SKM-1 (cell line): Measurements from ENCODE around the gene OSBPL10.
"Not testable (repeated sequence)": the region's sequence is repeated elsewhere in the genome, so short reads cannot be mapped to it uniquely, and the experiment has no call there.

Experiments used
- DNase-seq: peaks from one replicate; lab custom pipeline; 2025; ENCODE audit not compliant: unreplicated experiment; lab: John Stamatoyannopoulos, UW

OSBPL10 gene

DNA sequence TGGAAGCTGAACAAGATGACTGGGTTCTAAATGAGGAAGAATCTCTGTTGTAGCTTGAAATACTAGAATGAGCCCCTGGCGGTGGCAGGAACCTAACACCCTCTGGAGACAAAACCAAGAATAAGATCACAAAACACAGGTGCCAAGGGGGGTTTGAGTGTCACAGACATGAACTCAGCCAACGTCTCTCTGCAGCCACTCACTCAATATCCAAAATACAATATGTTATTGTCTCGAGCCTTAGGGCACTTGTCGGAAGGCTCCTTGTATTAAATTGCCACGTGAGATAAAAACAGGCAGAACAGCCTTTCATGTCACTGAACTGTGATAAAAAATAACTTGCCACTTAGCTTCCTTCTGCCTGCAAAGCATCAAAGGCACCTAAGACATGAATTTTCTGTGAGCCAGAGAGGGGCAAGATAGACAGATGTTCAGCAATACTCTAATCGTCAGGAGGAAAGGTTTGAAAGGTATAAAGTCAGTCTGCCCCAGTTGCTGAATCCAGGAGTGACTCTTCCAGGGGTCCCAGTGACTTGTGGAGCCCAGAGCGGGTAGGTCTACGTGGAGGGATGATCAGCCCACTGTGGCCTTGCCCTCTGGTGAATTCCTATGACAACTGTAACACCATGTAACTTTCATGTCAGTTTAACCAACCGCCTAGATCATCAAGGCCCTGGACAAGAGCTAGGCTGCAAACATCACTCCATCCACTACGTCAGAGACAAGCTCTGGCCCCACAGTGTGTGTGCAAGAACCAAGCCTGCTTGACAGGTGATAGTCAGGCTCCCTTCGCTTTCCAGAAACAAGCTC is 165.2 kb downstream of the OSBPL10 start:
- DNase-seq: no peak

DNA sequence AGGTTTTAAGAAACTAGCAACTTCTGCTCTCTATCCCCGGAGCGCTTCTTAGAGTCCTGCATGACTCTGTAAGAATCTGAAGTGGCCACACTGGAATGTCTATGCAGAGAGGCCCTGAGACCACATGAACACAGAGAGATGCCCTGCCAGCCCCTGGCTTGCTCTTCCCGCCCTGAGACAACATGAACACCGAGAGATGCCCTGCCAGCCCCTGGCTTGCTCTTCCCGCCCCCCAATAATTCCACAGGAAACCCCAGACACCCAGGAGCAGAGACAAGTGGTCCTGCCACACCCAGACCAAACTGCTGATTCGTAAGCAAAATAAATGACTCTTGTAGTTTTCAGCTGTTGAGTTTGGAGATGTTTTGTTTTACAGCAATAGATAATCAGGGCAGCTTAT is 166.1 kb downstream of the OSBPL10 start:
- DNase-seq: no peak

DNA sequence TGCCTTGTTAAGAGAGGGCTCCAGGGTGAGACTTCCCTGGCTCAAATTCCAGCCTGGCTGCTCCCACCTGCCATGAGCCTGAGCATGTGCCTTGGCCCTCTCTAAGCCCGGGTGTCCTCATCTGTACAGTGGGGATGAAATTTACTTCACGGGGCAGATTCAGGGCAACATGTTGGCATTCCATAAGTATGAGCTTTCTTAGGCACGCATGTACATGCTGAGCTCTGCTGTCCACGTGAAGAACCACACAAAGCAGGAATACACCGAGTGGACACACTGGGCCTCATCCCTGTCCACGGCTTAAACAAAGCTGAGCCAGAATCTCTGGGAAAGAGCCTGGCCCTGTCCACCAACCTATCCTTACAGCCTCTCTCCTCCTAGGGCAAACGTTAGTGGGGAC is 167.4 kb downstream of the OSBPL10 start:
- no peak for DNase-seq

DNA sequence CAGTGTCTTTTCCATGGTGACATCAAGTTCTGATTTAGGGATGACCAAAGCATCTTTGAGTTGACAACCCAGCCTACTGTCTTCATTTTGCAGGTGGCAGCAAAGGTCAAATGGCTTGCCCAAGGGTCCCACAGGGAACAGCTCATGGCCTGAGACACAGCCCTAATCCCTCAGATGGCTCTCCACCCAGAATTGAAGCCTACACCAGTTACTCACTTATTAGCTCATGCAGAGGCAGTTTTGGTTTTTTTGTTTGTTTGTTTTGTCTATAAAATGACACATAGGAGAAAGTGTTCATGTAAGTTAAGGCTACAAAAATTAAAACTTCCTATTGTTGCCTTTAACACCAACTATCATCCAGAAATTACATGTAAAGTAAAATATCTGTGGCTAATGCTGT is 167.9 kb downstream of the OSBPL10 start:
- DNase-seq: no peak

DNA sequence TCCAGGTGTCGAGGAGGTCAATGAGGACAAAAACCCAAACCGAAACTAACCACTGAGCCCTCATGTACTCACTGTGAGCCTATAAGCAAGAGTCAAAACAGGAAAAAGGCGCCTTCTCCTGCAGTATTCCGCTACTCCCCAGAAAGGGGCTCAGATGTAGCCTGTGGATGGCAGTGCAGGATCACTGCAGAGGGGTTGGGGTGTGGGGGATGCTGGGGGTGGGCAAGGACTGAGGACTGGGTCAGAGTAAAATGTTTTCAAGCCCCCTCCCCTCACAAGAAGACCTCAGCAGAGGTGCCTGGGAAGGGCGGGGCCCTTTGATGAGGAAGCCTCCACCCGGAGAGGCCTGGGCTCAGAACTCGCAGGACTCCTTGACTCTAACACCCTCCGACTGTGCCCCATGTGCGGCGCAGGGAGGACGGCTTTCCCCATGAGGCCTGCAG is 170.1 kb downstream of the OSBPL10 start:
- DNase-seq: no peak

DNA sequence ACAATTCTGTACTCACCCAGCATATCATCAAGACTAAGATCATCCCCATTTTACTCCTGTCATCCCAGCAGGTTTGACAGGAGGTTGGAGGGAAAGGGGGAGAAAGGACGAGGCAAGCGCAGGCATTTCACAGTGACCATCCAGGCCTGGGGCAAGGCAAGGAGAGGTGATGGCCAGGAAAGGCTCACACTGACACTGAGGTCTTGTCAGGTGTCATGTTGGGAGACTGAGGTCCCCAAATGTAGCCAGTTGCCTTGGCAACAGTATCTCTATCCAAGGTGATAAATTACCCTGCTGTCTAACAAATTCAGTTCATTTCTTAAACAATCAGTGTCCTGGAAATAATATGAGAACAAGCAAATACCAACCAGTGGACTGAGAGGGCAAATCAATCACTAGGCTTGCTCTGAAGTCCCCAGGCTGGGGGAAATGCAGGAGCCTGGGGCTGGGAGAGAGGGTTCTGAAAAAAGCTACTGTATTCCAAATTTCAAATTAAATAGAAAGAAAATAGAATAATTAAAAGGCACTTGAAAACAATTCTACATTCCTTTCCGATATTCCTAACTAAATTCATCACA is 172.8 kb downstream of the OSBPL10 start:
- DNase-seq: no peak

DNA sequence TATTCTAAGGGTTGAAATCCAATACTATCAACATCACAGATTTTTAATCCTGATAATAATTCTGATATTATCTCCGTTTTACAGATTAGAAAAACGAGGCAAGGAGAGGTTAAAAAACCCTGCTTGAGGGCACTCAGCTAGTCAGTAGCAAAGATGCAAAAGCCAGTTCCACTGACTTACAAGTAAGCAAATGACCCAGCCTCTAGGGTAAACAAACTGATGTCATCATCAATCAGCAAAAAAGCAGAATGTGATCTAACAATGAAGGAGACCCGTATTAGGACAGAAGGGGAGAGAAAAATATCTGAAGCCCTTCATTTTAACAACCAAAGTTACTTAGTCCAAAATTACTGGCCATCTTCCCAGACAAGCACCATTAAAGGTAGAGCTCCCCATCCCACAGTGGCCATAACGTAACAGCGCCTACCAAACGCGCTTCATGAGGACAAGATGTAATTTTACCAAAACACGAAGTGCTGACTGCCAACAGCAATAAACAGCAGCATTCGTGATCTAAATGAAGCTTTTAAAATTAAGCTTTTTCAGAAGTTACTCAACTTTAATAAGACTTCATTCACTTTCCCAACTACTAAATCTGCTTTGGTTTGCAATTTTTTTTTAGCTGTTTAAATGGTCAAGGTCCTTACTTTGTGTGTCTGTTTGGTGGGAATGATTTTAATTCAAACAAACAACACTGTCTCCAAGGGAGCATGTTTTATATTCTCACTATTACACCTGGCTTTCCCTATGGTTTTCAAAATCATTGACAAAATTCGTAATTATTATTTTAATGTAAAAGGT is 176.6 kb downstream of the OSBPL10 start:
- no peak for DNase-seq

DNA sequence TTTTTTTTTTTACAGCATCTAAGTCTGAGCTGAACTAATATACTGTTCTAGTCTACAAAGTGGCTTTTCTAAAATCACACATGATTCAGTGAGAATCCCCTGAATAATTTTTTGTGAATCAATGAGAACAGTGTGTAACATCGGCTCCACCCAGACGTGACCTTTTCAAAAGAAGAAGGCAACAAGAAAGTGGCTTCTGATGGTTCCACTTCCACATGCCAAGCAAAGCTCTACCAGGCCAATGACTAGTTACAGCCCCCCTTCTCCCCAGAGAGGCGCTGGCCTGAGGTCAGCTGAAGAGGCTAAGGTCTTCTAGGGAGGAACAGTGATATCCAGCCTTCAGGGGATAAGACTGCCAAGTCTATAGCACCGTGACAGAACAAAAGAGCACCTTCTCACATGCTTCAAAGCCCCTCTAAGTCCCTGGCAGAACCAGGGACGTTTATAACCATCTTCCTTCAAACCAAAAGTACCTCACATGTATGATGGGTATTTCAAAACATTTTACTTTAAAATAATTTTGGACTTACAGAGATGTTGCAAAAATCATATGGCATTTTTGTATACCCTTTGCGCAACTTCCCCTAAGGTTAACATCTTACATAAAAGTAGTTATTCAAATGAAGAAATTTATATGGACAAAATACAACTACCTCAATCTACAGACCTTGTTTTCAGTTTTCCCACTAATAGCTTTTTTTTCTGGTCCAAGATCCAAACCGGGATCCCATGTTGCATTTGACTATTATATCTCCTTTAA is 177.9 kb downstream of the OSBPL10 start:
- no peak for DNase-seq

DNA sequence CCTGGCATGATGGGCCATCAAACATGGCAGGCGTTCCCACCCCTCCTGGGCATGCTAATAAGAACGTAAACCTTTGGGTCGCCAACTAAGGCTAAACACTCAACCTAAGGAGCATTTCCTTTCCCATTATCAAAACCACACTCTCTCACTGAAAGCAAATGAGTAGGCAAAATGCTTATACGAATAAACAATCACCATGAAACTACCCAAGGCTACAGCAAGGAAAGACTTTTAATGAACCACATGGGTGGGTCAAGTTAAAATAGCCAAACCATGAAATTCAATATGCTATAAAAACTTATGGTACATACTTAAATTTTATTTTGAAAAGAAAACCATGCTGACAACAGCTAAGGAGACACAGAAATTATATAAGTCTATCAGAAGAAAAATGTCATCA is 180.6 kb downstream of the OSBPL10 start:
- no peak for DNase-seq

DNA sequence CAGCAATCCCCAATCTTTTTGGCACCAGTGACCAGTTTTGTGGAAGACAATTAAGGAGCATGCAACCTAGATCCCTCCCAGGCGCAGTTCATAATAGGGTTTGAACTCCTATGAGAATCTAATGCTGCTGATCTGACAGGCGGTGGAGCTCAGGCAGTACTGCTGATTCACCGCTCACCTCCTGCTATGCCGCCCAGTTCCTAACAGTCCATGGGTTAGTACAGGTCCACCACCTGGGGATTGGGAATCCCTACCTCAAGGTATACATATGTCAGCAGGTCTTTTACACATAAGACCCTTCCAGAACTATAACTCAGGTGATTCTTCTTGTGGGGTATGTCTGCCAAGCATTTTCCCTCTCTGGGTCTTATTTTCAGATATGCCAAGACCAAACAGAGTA is 182.2 kb downstream of the OSBPL10 start:
- no peak for DNase-seq

DNA sequence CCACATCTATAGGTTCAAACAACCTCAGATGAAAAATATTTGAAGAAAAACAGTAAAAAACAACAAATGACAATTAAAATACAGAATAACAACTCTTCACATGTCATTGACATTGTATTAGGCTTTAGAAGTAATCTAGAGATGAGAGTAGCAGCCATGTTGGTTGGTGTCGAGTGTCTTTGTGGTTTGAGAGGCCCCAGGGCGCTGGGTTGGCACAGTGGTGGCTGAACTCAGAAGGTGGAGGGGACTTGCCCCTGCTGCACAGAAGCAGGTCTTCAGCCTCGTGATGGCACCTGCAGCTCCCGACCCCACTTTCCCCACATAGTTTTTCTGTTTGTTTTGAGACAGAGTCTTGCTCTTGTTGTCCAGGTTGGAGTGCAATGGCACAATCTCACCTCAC is 187.2 kb downstream of the OSBPL10 start:
- DNase-seq: no peak

DNA sequence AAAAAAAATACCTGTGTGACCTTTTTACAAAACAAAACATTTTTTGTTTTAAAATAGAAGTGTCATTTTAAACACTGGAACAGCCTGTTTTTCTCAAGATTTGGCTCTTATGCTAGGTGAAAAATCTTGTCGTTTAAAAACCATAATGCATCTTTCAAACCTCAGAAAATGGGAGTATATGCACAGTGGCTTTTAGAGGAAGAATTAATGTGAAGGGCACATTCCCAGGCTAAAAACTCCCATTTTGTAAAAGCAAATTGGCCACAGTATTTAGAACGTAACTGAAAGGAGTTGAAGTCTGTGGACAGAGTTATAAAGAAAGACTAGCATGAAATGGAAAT is 190.0 kb downstream of the OSBPL10 start:
- DNase-seq: no peak

DNA sequence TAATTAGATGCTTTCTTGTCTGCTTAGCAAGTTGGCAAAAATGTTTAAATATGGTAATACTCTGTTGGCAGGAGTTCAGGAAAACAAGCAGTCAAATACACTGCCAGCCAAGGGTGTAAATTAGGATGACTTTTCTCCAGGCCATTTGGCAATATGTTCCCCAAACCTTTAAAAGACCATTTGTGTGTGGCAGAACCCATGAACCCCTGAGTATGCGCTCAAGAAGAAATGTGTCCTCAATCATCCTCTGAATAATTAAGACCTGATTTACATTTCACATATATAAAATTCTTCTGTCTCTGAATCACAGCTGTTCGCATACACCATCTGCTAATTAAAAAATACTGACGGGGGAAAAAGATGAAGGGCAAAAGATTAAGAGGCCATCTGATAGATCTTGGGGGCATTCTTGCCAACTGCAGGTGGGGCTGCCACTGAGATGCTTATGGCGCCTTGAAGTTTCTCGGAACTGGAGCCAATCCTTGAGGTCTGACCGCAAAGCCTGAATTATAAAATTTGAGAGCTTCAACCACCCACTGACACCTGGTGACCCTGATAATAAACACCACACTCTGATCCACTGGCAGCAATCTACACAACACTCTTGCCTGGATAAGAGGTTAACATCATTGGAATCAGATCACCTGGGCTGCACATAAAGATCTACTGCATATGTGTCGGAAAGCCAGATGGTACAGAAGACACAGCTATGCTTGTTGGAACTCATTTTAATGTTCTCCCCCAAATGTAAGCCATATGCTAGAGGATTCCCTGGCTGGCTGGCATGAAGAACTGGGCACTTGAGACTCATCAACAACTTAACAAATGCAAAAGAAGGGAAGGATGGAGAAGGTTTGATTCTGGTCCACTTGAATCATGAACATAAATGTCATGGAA is 190.6 kb downstream of the OSBPL10 start:
- no peak for DNase-seq

DNA sequence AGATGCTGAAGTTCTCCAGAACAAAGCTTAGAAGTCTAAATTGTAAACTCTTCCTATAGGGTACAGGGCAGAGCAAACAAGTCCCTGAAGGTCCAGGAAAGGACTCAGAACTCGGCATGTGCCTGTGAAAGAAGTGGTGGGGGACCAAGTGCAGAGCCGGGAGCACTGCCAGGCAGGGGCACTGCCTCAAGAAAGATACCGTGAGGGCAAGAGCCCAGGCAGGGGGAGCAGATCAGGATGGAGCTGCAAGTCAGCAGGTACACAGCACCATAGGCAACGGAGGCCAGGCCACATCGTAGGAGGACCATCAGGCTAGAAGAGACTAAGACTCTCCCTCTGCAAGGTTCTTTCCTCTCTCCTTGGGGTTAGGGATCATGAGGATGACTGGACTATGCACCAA is 191.6 kb downstream of the OSBPL10 start:
- no peak for DNase-seq

DNA sequence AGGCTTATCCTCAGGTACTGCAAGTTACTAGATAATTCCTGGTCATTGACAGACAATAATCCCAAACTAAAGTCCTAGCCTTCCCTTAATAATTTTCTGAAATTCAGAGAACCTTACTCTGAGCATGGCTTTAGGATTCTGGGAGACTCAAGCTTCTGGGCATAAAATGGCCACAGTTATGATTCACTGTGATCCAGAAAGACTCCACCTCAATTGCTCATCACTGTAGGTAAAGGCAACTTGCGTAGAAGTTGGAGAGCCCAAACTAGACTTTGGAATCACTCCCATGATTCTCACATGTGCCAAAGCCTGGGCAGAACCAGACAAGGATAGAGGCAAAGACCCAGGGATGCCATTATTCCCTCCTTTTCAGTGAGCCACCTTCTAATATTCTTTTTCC is 195.3 kb downstream of the OSBPL10 start:
- DNase-seq: no peak

DNA sequence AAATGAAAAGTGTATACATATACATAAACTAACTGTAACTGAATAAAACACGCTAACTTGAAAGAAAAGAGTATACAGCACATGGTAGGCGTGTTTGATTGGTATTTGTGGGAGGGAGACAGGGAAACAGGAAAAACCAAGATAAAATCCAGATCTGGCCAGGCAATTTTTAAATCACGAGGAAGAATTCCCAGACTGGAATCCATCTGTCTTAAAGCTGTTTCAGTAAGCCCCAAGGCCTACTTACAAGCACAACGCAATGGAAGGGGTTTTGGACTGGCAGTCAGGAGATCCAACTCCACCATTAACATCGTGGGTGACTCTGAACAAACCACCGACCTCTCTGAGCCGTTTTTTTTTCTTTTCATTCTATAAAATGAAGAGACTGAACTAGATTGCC is 195.8 kb downstream of the OSBPL10 start:
- no peak for DNase-seq

DNA sequence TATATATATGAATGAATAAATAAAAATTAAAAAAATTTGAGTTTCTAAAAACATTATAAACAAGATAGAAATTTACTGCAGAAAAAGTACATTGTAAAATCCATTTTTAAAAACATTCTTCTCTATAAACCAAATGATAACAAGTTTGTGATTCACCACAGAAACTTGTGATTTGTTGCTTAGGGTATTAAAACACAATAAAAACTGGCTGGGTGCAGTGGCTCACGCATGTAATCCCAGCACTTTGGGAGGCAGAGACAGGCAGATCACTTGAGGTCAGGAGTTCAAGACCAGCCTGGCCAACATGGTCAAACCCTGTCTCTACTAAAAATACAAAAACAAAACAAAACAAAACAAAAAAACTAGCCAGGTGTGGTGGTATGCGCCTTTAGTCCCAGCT is 197.2 kb downstream of the OSBPL10 start:
- not testable (repeated sequence) for DNase-seq

DNA sequence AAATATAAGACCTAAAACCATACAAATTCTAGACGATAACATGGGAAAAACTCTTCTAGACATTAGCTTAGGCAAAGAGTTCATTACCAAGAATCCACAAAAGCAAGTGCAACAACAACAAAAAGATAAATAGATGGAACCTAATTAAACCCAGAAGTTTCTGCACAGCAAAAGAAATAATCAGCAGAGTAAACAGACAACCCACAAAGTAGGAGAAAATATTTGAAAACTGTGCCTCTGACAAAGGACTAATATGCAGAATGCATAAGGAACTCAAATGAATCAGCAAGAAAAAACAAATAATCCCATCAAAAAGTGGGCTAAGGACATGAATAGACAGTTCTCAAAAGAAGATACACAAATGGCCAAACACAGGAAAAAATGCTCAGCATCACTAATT is 198.8 kb downstream of the OSBPL10 start:
- not testable (repeated sequence) for DNase-seq

DNA sequence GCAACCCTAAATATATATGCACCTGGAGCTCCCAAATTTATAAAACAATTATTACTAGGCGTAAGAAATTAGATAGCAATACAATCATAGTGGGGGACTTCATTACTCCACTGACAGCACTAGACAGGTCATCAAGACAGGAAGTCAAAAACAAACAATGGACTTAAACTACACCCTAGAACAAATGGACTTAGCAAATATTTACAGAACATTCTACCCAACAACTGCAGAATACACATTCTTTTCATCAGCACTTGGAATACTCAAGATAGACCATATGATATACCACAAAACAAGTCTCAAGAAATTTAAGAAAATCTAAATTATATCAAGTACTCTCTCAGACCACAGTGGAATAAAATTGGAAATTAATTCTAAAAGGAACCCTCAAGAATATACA is 201.5 kb downstream of the OSBPL10 start:
- DNase-seq: no peak

DNA sequence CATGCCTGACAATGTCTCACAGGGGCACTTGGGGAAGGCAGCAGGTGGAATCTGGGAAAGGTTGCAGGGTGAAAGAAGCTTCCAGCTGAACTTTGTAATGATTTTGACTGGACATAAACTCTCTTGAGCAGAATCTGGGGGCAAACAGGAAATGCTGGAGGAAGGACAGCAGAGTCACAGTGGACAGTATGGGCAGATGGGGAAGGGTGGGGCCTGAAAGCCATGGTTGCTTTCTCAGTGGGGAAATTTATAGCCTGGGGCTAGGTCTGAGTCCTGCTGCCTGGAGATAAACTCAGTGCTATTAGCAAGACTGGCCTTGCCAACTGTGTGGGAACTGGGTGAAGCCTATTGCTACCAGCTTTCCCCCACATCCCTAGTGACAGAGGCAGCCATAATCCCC is 203.2 kb downstream of the OSBPL10 start:
- DNase-seq: no peak
